Heart left ventricle (tissue), 16 donors: ENCODE measurements around the gene CFAP54. TPM values are rescaled to one million over a fixed set of nuclear protein-coding genes. Genes with fewer than 3 reads are reported as not detected.
"Not testable (repeated sequence)": the region's sequence is repeated elsewhere in the genome, so short reads cannot be mapped to it uniquely, and the experiment has no call there.

Experiments used
- ATAC-seq, 4 donors: fragments of 200-7000 bp; cut with Tn5 transposase; one replicate each; pipeline ENCODE4 v1.9.1; 2020 to 2022; ENCODE audit warnings: moderate library complexity in 4 of 4, mild to moderate bottlenecking in 3 of 4, moderate number of reproducible peaks in 1 of 4
- DNase-seq, 5 donors: peaks; one replicate each; pipeline ENCODE4 v3.0.0-alpha.2; 2020
- H3K27ac ChIP-seq, 12 donors: fragments of 200-600 bp; sonication (generic) in 4 of 12; one replicate each; pipeline versions ENCODE4 v1.5.0 to v1.8.0; 2016 to 2022; ENCODE audit warnings: mild to moderate bottlenecking in 2 of 12
- H3K27me3 ChIP-seq, 9 donors: fragments of 200-600 bp; sonication (generic) in 2 of 9; one replicate each; pipeline versions ENCODE4 v1.5.1 to v1.8.0; 2016 to 2022; ENCODE audit warnings: mild to moderate bottlenecking in 3 of 9
- H3K36me3 ChIP-seq, 9 donors: fragments of 200-600 bp; sonication (generic) in 2 of 9; one replicate each; pipeline versions ENCODE4 v1.5.0 to v1.8.0; 2018 to 2022; ENCODE audit warnings: mild to moderate bottlenecking in 2 of 9
- H3K4me1 ChIP-seq, 12 donors: fragments of 200-600 bp; sonication (generic) in 4 of 12; one replicate each; pipeline versions ENCODE4 v1.5.0 to v1.8.0; 2016 to 2022; ENCODE audit warnings: mild to moderate bottlenecking in 3 of 12
- H3K4me3 ChIP-seq, 12 donors: fragments of 200-600 bp; sonication (generic) in 4 of 12; one replicate each; pipeline versions ENCODE4 v1.5.0 to v1.8.0; 2017 to 2022; ENCODE audit warnings: mild to moderate bottlenecking in 9 of 12, moderate library complexity in 4 of 12
- H3K9me3 ChIP-seq, 12 donors: fragments of 200-600 bp; sonication (generic) in 4 of 12; one replicate each; pipeline versions ENCODE4 v1.5.0 to v1.8.0; 2016 to 2022; ENCODE audit warnings: mild to moderate bottlenecking in 1 of 12
- CTCF ChIP-seq, 12 donors: fragments of 200-600 bp; sonication (generic) in 4 of 12; IDR thresholded peaks; one replicate each; pipeline versions ENCODE4 v1.5.0 to v1.8.0; 2018 to 2022; ENCODE audit warnings: antibody characterized with exemption in 12 of 12, mild to moderate bottlenecking in 5 of 12
- POLR2A ChIP-seq, 2 donors: fragments of 450-650 bp; IDR thresholded peaks; one replicate each; pipeline ENCODE4 v1.6.1; 2017; ENCODE audit warnings: antibody characterized with exemption in 2 of 2, mild to moderate bottlenecking in 2 of 2, moderate library complexity in 2 of 2
- WGBS, 4 donors: extraction: QIAGEN DNeasy Blood & Tissue Kit in 2 of 4; methylation state at CpG; one replicate each; pipeline versions ENCODE4 v1.1.5 to v1.1.7; 2013 to 2018; 5-methylcytosine and 5-hydroxymethylcytosine counted together
- intact Hi-C, 10 donors: fragments of 100-400 bp; cut with DNase I; formaldehyde crosslinking; loops; one replicate each; pipeline versions ENCODE4 v1.11.1 to v1.14.2; 2022
- polyA plus RNA-seq, 2 donors: library from polyadenylated mRNA; stranded (reverse); fragments of 200-250 nt; gene quantifications; one replicate each; pipeline ENCODE4 v1.2.3, GENCODE V29; 2013
- total RNA-seq, 9 donors: library from RNA; depleted of rRNA in 2 of 9; stranded (reverse); fragments of >200 nt in 2 of 9; fragmentation: NEBNext Ultra II Directional in 3 of 9; extraction: Animal tissue kit (Norgen Biotek cat#: 25700) in 3 of 9; gene quantifications; one replicate each; pipeline versions ENCODE4 v1.1.0 to v1.2.4, GENCODE V29; 2016 to 2023
- donor health status: ischemic (EF 13 %, LVEDD 7.1; RV severe dilation, severe dysfunction).
- donor health status: healthy with polysubstance abuse.
- donor health status: DM: no; HTN: yes; CAD: no.
- donor health status: DM: no; HTN: no; CAD: no.
- donor health status: ischemic (EF 25% LVEDD 6.9; RV normal size, moderate dysfunction).
- donor health status: ischemic (EF 25% LVEDD 5.7; RV mildly dilated, moderate dysfunction).
- donor health status: healthy.
- donor health status: DM: yes; HTN: yes; CAD: no.
- donor health status: ischemic (EF 35%, LVEDD 5.7; RV mildly dilated, moderate dysfunction).
- donor health status: nonischemic (EF 11% LVEDD 7.7; RV severe dilation, severe dysfunction).
- donor health status: DM: yes; HTN: yes; CAD: no.
- donor health status: PGD.
- donor health status: ischemic (EF 29% LVEDD 5.4; RV normal size, mild dysfunction).
- donor health status: nonischemic (EF 23%, LVEDD 6.1; RV moderate dilation, normal function).

Gene CFAP54
- total and polyA plus RNA-seq, 11 donors, result 0.07 to 0.79 (median 0.13) TPM; not detected in 1

- no peaks in the 10 kb centered on the region for H3K4me1 ChIP-seq
- H3K36me3 ChIP-seq, result no peaks in the 10 kb centered on the region
- H3K4me3 ChIP-seq, result no peak overlapping the region
- WGBS, 4 donors, result 87 to 96% (median 95%) methylated on average over 4 of the region's 4 CpGs
- TF ChIP-seq CTCF (IDR thresholded peaks at IDR 0.05) (no peak), POLR2A (IDR thresholded peaks at IDR 0.05) (no peak)
- no peaks in the 10 kb centered on the region for H3K27me3 ChIP-seq
- H3K9me3 ChIP-seq, result no peaks in the 10 kb centered on the region
- intact Hi-C loops, result no loop called here
- no peak overlapping the region for H3K27ac ChIP-seq
- no peak for ATAC-seq
- no peak for DNase-seq
Observed at GRCh38 chr12:96457191-96457930, 32.0 kb upstream of the CFAP54 start.

GRCh38 chr12:96459281-96459680, 30.1 kb upstream of the CFAP54 start:
- DNase-seq, intact Hi-C loops, H3K4me1 ChIP-seq, H3K27ac ChIP-seq, ATAC-seq, H3K27me3 ChIP-seq, H3K4me3 ChIP-seq, H3K36me3 ChIP-seq, H3K9me3 ChIP-seq: not testable (repeated sequence)
- WGBS, 4 donors, result 91 to 95% (median 93%) methylated on average over 6 of the region's 6 CpGs

- Histone ChIP-seq H3K9me3 (no peaks in the 10 kb centered on the region), H3K27ac (no peak overlapping the region), H3K27me3 (no peaks in the 10 kb centered on the region), H3K4me3 (no peak overlapping the region), H3K36me3 (no peaks in the 10 kb centered on the region), H3K4me1 (no peaks in the 10 kb centered on the region)
- WGBS, 4 donors, result 76 to 83% (median 79%) methylated on average over 7 of the region's 7 CpGs
- ATAC-seq (no peak), DNase-seq (no peak)
- TF ChIP-seq POLR2A (IDR thresholded peaks at IDR 0.05) (no peak), CTCF (IDR thresholded peaks at IDR 0.05) (no peak)
- intact Hi-C loops, result no loop called here
Observed at GRCh38 chr12:96462571-96463280, 26.7 kb upstream of the CFAP54 start.

GRCh38 chr12:96465896-96466295, 23.5 kb upstream of the CFAP54 start:
- intact Hi-C loops, result no loop called here
- Histone ChIP-seq H3K36me3 (no peaks in the 10 kb centered on the region), H3K9me3 (peaks cover 0 to 16% (median 0%) of the 10 kb centered on the region in 12 donors), H3K4me1 (no peaks in the 10 kb centered on the region), H3K27me3 (no peaks in the 10 kb centered on the region), H3K4me3 (no peak overlapping the region), H3K27ac (no peak overlapping the region)
- ATAC-seq (no peak), DNase-seq (no peak)
- 91 to 93% (median 92%) methylated on average over 3 of the region's 3 CpGs for WGBS, 4 donors
- TF ChIP-seq POLR2A (IDR thresholded peaks at IDR 0.05) (no peak), CTCF (IDR thresholded peaks at IDR 0.05) (no peak)
